ENCODE results near the gene HAPLN3.
A peak's percentile ranks its signal among the peaks of the same experiment; 100 is the strongest.

HAPLN3 gene

GRCh38 chr15:88838667-88839066 is 56.7 kb downstream of the HAPLN3 start:
- DNase-seq (no peak), ATAC-seq (peak; percentile 10)
- H3K4me1 Mint-ChIP-seq: peaks cover 14% of the 10 kb centered on the region
- H3K4me3 Mint-ChIP-seq: no peak overlapping the region
- peaks cover 19% of the 10 kb centered on the region for H3K27me3 Mint-ChIP-seq
- H3K27ac Mint-ChIP-seq: peak overlapping the region in 1 of 2 donors; percentile 67
- H3K9me3 Mint-ChIP-seq: no peaks in the 10 kb centered on the region

- Mint-ChIP-seq H3K27me3 (peaks cover 19% of the 10 kb centered on the region), H3K4me3 (no peak overlapping the region), H3K9me3 (no peaks in the 10 kb centered on the region), H3K27ac (no peak overlapping the region), H3K4me1 (peaks cover 9% of the 10 kb centered on the region)
- ATAC-seq: no peak
- DNase-seq: no peak
These were observed 59.7 kb downstream of the HAPLN3 start for GRCh38 chr15:88835646-88836045.

GRCh38 chr15:88835119-88835518 is 60.2 kb downstream of the HAPLN3 start:
- ATAC-seq: no peak
- H3K9me3 Mint-ChIP-seq: no peaks in the 10 kb centered on the region
- H3K4me1 Mint-ChIP-seq: peaks cover 9% of the 10 kb centered on the region
- no peak overlapping the region for H3K4me3 Mint-ChIP-seq
- peak overlapping the region in 1 of 2 donors; percentile 76 for H3K27ac Mint-ChIP-seq
- peaks cover 19% of the 10 kb centered on the region for H3K27me3 Mint-ChIP-seq
- DNase-seq: no peak

GRCh38 chr15:88834211-88834812 is 61.0 kb downstream of the HAPLN3 start:
- H3K4me3 Mint-ChIP-seq: no peak overlapping the region
- H3K27ac Mint-ChIP-seq: no peak overlapping the region
- no peaks in the 10 kb centered on the region for H3K9me3 Mint-ChIP-seq
- peaks cover 15% of the 10 kb centered on the region for H3K27me3 Mint-ChIP-seq
- H3K4me1 Mint-ChIP-seq: peaks cover 9% of the 10 kb centered on the region
- ATAC-seq (peak; percentile 81), DNase-seq (peak in 1 of 2 donors; percentile 20)

- no peak overlapping the region for H3K27ac Mint-ChIP-seq
- H3K9me3 Mint-ChIP-seq: no peaks in the 10 kb centered on the region
- peaks cover 9% of the 10 kb centered on the region for H3K27me3 Mint-ChIP-seq
- no peak overlapping the region for H3K4me3 Mint-ChIP-seq
- DNase-seq (no peak), ATAC-seq (no peak)
- H3K4me1 Mint-ChIP-seq: peaks cover 9% of the 10 kb centered on the region
These were observed 61.6 kb downstream of the HAPLN3 start for GRCh38 chr15:88833731-88834100.

GRCh38 chr15:88832820-88833730 is 62.3 kb downstream of the HAPLN3 start:
- DNase-seq: no peak
- no peak for ATAC-seq
- peaks cover 9% of the 10 kb centered on the region for H3K4me1 Mint-ChIP-seq
- no peak overlapping the region for H3K4me3 Mint-ChIP-seq
- H3K27me3 Mint-ChIP-seq: peaks cover 3% of the 10 kb centered on the region
- no peaks in the 10 kb centered on the region for H3K9me3 Mint-ChIP-seq
- no peak overlapping the region for H3K27ac Mint-ChIP-seq

- H3K4me1 Mint-ChIP-seq: peaks cover 9% of the 10 kb centered on the region
These were observed 65.3 kb downstream of the HAPLN3 start for GRCh38 chr15:88830016-88830415.

GRCh38 chr15:88828791-88829190 is 66.6 kb downstream of the HAPLN3 start:
- Mint-ChIP-seq H3K9me3 (no peaks in the 10 kb centered on the region), H3K27ac (no peak overlapping the region), H3K4me3 (no peak overlapping the region), H3K4me1 (peaks cover 1% of the 10 kb centered on the region), H3K27me3 (no peaks in the 10 kb centered on the region)
- DNase-seq (no peak), ATAC-seq (no peak)

More at GRCh38 chr15:88830016-88830415, 65.3 kb downstream of the HAPLN3 start:
- H3K27me3 Mint-ChIP-seq: no peaks in the 10 kb centered on the region
- H3K4me3 Mint-ChIP-seq: no peak overlapping the region
- no peak for DNase-seq
- no peak for ATAC-seq
- H3K9me3 Mint-ChIP-seq: no peaks in the 10 kb centered on the region
- no peak overlapping the region for H3K27ac Mint-ChIP-seq

All from stimulated activated naive CD8-positive, alpha-beta T cell treated with anti-CD3 and anti-CD28 coated beads, Interleukin-15, amount 100 ng/mL, for 72 hours (primary cell).